Muscle layer of colon (tissue), 2 donors: Measurements from ENCODE around the gene SRSF9.
A peak's percentile ranks its signal among the peaks of the same experiment; 100 is the strongest.
"Not testable (repeated sequence)": the region's sequence is repeated elsewhere in the genome, so short reads cannot be mapped to it uniquely, and the experiment has no call there.

Source experiments
- H3K27ac ChIP-seq: one replicate; pipeline ENCODE4 v1.7.0; 2013; ENCODE audit warnings: low read depth, mild to moderate bottlenecking, low read length, moderate library complexity
- H3K27me3 ChIP-seq, 2 donors: one replicate each; pipeline ENCODE4 v1.7.0; 2013; ENCODE audit warnings: low read length in 2 of 2, mild to moderate bottlenecking in 2 of 2; ENCODE audit not compliant: insufficient read depth in 2 of 2, control insufficient read depth in 1 of 2
- H3K36me3 ChIP-seq: one replicate; pipeline ENCODE4 v1.7.0; 2013; ENCODE audit warnings: mild to moderate bottlenecking, low read length; ENCODE audit not compliant: insufficient read depth
- H3K4me1 ChIP-seq: one replicate; pipeline ENCODE4 v1.7.0; 2013; ENCODE audit warnings: mild to moderate bottlenecking, low read length; ENCODE audit not compliant: insufficient read depth
- H3K4me3 ChIP-seq, 2 donors: one replicate each; pipeline ENCODE4 v1.7.0; 2013; ENCODE audit warnings: low read length in 2 of 2, low read depth in 1 of 2, mild to moderate bottlenecking in 1 of 2, moderate library complexity in 1 of 2
- H3K9ac ChIP-seq: one replicate; pipeline ENCODE4 v1.7.0; 2013; ENCODE audit warnings: low read length
- H3K9me3 ChIP-seq: one replicate; pipeline ENCODE4 v1.7.0; 2013; ENCODE audit warnings: mild to moderate bottlenecking, low read length
- donor health status: abdominal sarcoma.
- donor health status: Adenocarcinoma of cecum.

Gene SRSF9

GRCh38 chr12:120495731-120496412, 26.3 kb upstream of the SRSF9 start, which contains the start of gene DYNLL1:
TSS of gene DYNLL1 (plus strand) at chr12:120496113. CDS start at chr12:120496422, 309 bp downstream.
- Histone ChIP-seq H3K9ac (peak within 1 kb of the TSS; percentile 23), H3K4me3 (peak within 1 kb of the TSS; percentile 70 to 88), H3K27ac (peak within 1 kb of the TSS; percentile 92), H3K9me3 (no peaks in the 10 kb centered on the region), H3K36me3 (peaks cover 30% of the 10 kb centered on the region), H3K27me3 (no peaks in the 10 kb centered on the region), H3K4me1 (peaks cover 22% of the 10 kb centered on the region)

- Histone ChIP-seq H3K9ac (no peak overlapping the region), H3K27ac (no peak overlapping the region)
Observed at GRCh38 chr12:120495186-120495730, 25.7 kb upstream of the SRSF9 start.

GRCh38 chr12:120490833-120491512, 21.4 kb upstream of the SRSF9 start:
- no peak overlapping the region for H3K27ac ChIP-seq
- H3K4me3 ChIP-seq, result no peak overlapping the region
- peaks cover 5% of the 10 kb centered on the region for H3K4me1 ChIP-seq
- peaks cover 12% of the 10 kb centered on the region for H3K36me3 ChIP-seq
- H3K27me3 ChIP-seq, result no peaks in the 10 kb centered on the region
- H3K9me3 ChIP-seq, result no peaks in the 10 kb centered on the region
- H3K9ac ChIP-seq, result no peak overlapping the region

More at GRCh38 chr12:120495186-120495730, 25.7 kb upstream of the SRSF9 start:
- H3K4me1 ChIP-seq, result peaks cover 22% of the 10 kb centered on the region
- peak overlapping the region; percentile 70 to 88 for H3K4me3 ChIP-seq
- no peaks in the 10 kb centered on the region for H3K27me3 ChIP-seq
- no peaks in the 10 kb centered on the region for H3K9me3 ChIP-seq
- H3K36me3 ChIP-seq, result peaks cover 31% of the 10 kb centered on the region

DNA sequence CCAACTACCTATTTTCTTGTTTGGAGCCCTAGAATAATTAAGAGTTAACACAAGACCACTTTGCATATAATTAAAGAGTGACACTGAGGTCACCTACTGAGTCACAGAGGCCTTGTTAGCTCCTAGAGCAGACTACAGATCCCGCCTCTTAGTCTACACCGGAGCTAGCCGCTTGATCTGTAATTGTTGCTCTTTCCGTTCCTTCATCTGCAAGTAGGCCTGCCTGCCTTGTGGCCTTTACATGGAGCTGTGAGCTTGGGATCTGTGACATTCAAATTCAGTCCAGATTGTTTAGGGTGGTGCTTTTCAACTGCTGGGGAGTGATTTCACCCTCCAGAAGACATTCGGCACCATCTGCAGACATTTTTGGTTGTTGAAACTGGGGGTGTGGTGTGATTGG, 20.8 kb upstream of the SRSF9 start:
- H3K4me1 ChIP-seq, result peaks cover 5% of the 10 kb centered on the region
- H3K4me3 ChIP-seq, result no peak overlapping the region
- H3K27me3 ChIP-seq, result no peaks in the 10 kb centered on the region
- H3K27ac ChIP-seq, result no peak overlapping the region
- peaks cover 12% of the 10 kb centered on the region for H3K36me3 ChIP-seq
- no peaks in the 10 kb centered on the region for H3K9me3 ChIP-seq
- H3K9ac ChIP-seq, result no peak overlapping the region

- H3K27ac ChIP-seq, result no peak overlapping the region
- no peaks in the 10 kb centered on the region for H3K9me3 ChIP-seq
- no peak overlapping the region for H3K9ac ChIP-seq
- H3K36me3 ChIP-seq, result peaks cover 12% of the 10 kb centered on the region
- no peaks in the 10 kb centered on the region for H3K4me1 ChIP-seq
- no peak overlapping the region for H3K4me3 ChIP-seq
- H3K27me3 ChIP-seq, result no peaks in the 10 kb centered on the region
Observed at GRCh38 chr12:120489018-120489417, 19.5 kb upstream of the SRSF9 start.

GRCh38 chr12:120488057-120488640, 18.6 kb upstream of the SRSF9 start:
- Histone ChIP-seq H3K36me3 (peaks cover 12% of the 10 kb centered on the region), H3K9me3 (no peaks in the 10 kb centered on the region), H3K9ac (no peak overlapping the region), H3K4me1 (no peaks in the 10 kb centered on the region), H3K4me3 (no peak overlapping the region), H3K27me3 (no peaks in the 10 kb centered on the region), H3K27ac (no peak overlapping the region)

DNA sequence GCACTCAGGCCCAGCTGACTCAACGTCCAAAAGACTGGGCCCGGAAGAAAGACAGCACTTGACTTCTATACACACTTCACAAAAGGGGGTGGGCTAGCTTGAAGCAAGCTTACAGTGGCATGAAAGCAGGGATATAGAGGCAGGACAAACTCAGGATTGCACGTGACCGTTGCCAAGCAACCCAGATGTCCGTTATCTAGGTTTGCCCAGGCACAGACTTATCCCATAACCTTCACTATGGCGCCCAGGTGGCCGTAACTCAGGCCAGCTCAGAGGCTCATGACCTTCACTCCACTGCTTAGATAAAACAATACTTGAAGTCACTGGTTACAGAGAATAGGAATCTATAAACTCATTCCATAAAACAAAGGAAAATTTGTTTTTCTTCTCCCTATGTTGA, 18.0 kb upstream of the SRSF9 start:
- H3K9me3 ChIP-seq, H3K27me3 ChIP-seq, H3K27ac ChIP-seq, H3K4me3 ChIP-seq, H3K4me1 ChIP-seq, H3K9ac ChIP-seq: not testable (repeated sequence)
- peaks cover 12% of the 10 kb centered on the region for H3K36me3 ChIP-seq

DNA sequence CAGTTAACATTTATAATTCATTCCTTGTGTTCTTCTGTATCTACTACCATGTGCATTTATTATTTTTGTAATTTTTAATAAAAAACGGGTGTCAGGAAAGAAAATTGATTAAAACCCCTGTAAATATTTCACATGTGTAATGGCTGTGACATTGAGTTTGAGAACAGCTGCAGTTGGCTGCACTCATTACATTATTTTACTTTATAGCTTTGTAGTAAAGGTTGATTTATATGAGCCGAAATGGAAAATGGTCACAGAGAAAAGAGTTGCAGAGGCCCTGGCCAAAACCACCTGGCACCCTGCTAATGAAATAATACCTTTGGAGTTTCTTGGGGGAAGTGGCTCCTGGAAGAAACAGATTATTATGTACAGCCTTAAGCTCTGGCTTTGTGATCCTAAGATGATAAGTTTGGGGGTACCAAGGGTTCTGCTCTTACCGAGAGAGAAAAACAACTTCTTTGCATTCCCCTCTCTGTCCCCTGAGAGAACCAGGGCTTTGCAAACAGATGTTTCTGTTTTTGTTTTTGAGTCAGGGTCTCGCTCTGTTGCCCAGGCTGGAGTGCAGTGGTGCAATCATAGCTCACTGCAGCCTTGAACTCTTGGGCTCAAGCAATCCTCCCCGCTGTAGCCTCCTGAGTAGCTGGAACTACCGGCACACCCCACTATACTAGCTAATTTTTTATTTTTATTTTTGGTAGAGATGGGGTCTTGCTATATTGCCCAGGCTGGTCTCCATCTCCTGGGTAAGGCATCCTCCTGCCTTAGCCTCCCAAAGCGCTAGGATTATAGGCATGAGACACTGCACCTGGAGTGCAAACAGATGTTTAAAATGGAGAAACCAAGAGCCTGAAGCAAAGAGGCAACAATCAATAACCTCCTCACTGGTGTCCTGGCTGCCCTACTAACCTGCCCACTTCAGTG, 16.7 kb upstream of the SRSF9 start:
- Histone ChIP-seq H3K9ac (no peak overlapping the region), H3K4me1 (no peaks in the 10 kb centered on the region), H3K27ac (no peak overlapping the region), H3K27me3 (no peaks in the 10 kb centered on the region), H3K4me3 (no peak overlapping the region), H3K9me3 (no peaks in the 10 kb centered on the region), H3K36me3 (peaks cover 9% of the 10 kb centered on the region)

DNA sequence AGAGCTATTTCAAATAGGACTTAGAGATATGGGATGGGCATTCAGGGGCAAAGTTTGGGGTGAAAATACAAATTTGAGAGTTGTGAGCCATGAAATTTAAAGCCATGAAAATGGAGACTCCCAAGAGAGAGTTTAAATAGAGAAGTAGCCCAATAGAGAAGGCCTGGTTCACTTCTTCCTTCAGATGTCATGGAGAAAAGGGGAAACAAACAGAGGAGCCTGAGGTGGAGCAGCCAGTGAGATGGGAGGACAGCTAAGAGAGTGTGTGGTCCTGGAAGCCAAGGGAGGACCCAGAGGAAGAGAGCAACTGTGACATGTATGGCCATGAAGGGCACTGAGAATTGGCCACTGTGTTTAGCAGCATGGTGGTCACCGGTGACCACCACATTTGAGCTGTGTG, 14.1 kb upstream of the SRSF9 start:
- Histone ChIP-seq H3K27ac (no peak overlapping the region), H3K36me3 (no peaks in the 10 kb centered on the region), H3K4me1 (no peaks in the 10 kb centered on the region)

DNA sequence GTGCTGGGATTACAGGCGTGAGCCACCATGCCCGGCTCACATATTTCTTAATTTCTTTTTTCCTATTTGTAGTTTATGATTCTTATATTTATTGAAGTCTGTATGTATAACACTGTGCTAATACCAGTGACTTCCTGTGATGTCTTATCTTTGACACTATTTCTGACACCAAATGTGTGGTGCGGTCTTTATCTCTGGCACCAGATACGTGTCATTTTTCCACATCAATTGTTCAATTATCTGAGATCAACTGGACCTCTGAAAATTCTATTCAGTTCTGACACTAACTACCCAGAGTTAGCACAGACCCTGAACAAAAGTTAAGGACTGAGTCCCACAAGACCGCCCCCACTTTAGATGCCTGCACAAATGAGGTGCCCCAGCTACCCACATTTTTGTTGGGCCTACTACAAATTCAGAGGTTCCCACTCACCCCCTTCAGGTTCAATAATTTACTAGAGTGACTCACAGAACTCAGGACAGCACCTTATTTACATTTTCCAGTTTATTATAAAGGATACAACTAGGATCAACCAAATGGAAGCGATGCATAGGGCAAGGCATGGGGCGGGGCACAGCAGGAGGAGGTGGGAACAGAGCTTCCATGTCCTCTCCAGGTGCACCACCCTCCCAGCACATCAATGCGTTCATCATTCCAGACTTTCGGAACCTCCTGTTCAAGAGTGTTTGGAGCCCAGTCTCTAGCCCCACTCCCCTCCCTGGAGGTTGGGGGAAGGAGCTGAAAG, 11.6 kb upstream of the SRSF9 start:
- Histone ChIP-seq H3K9me3 (no peaks in the 10 kb centered on the region), H3K36me3 (no peaks in the 10 kb centered on the region), H3K27me3 (no peaks in the 10 kb centered on the region), H3K4me1 (no peaks in the 10 kb centered on the region), H3K9ac (no peak overlapping the region), H3K27ac (no peak overlapping the region), H3K4me3 (no peak overlapping the region)

More for the DNA sequence above, 14.1 kb upstream of the SRSF9 start:
- Histone ChIP-seq H3K4me3 (no peak overlapping the region), H3K9ac (no peak overlapping the region), H3K27me3 (no peaks in the 10 kb centered on the region), H3K9me3 (no peaks in the 10 kb centered on the region)
